HL-60 (cell line): Measurements from ENCODE around the gene GRIP2.

ENCODE experiments used
- DNase-seq, 2 experiments: peaks; one replicate each; pipeline ENCODE4 v3.0.0-alpha.2; 2010 to 2020; ENCODE audit warnings: low read depth in 1 of 2, low spot score in 1 of 2
- H3K27ac ChIP-seq: fragments of 250-450 bp; sonication (Bioruptor Pico); replicated peaks from 2 replicates; pipeline ENCODE4 v1.5.1; 2020; ENCODE audit warnings: mild to moderate bottlenecking, moderate library complexity
- H3K27me3 ChIP-seq: fragments of 250-450 bp; sonication (Bioruptor Pico); 2 replicates; pipeline ENCODE4 v1.5.1; 2021; ENCODE audit warnings: mild to moderate bottlenecking, moderate library complexity; ENCODE audit not compliant: insufficient read depth, poor library complexity, severe bottlenecking
- H3K4me3 ChIP-seq: replicated peaks from 2 replicates; pipeline ENCODE4 v1.5.1; 2011; ENCODE audit warnings: mild to moderate bottlenecking, control low read depth, low read length; ENCODE audit not compliant: insufficient read depth
- GABPA ChIP-seq: IDR thresholded peaks from 2 replicates; pipeline ENCODE4 v1.6.1; 2012; ENCODE audit warnings: low read depth
- POLR2AphosphoS5 ChIP-seq: IDR thresholded peaks from 2 replicates; pipeline ENCODE4 v1.6.1; 2012; ENCODE audit warnings: low read depth
- SPI1 ChIP-seq: IDR thresholded peaks from 2 replicates; pipeline ENCODE4 v1.6.1; 2012; ENCODE audit warnings: low read depth, mild to moderate bottlenecking, borderline replicate concordance
- TF ChIP-seq, protein P1 (sequence below): IDR thresholded peaks from one replicate; pipeline ENCODE4 v1.5.1; 2011; ENCODE audit warnings: low read length, control low read depth, inconsistent platforms; ENCODE audit not compliant: insufficient read depth
- TF ChIP-seq, protein P2 (sequence below): IDR thresholded peaks from 2 replicates; pipeline ENCODE4 v1.6.1; 2012; ENCODE audit warnings: low read depth; ENCODE audit not compliant: insufficient replicate concordance

GRIP2 gene

DNA sequence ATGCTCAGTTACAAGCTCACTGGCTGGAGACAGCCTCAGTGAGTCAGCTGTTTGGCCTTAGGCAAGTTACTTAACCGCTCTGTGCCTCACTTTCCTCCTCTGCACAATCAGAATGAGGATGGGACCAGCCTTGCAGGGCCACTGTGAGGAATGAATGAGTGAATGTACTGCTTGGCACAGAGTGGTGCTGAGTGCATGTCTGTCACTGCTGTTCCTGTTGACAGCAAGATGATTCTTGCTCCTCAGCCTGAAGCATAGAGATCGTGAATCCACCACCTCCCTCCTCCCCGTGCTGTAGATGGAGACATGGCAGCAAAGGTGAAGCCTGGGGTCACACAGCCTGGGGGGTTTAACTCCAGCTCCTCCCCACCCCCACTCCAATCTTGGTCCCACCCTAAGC lies 14.6 kb upstream of the GRIP2 start:
- TF ChIP-seq GABPA (no peak), POLR2AphosphoS5 (no peak), SPI1 (no peak)
- TF ChIP-seq, protein P1, sequence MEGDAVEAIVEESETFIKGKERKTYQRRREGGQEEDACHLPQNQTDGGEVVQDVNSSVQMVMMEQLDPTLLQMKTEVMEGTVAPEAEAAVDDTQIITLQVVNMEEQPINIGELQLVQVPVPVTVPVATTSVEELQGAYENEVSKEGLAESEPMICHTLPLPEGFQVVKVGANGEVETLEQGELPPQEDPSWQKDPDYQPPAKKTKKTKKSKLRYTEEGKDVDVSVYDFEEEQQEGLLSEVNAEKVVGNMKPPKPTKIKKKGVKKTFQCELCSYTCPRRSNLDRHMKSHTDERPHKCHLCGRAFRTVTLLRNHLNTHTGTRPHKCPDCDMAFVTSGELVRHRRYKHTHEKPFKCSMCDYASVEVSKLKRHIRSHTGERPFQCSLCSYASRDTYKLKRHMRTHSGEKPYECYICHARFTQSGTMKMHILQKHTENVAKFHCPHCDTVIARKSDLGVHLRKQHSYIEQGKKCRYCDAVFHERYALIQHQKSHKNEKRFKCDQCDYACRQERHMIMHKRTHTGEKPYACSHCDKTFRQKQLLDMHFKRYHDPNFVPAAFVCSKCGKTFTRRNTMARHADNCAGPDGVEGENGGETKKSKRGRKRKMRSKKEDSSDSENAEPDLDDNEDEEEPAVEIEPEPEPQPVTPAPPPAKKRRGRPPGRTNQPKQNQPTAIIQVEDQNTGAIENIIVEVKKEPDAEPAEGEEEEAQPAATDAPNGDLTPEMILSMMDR, result no peak
- TF ChIP-seq, protein P2, sequence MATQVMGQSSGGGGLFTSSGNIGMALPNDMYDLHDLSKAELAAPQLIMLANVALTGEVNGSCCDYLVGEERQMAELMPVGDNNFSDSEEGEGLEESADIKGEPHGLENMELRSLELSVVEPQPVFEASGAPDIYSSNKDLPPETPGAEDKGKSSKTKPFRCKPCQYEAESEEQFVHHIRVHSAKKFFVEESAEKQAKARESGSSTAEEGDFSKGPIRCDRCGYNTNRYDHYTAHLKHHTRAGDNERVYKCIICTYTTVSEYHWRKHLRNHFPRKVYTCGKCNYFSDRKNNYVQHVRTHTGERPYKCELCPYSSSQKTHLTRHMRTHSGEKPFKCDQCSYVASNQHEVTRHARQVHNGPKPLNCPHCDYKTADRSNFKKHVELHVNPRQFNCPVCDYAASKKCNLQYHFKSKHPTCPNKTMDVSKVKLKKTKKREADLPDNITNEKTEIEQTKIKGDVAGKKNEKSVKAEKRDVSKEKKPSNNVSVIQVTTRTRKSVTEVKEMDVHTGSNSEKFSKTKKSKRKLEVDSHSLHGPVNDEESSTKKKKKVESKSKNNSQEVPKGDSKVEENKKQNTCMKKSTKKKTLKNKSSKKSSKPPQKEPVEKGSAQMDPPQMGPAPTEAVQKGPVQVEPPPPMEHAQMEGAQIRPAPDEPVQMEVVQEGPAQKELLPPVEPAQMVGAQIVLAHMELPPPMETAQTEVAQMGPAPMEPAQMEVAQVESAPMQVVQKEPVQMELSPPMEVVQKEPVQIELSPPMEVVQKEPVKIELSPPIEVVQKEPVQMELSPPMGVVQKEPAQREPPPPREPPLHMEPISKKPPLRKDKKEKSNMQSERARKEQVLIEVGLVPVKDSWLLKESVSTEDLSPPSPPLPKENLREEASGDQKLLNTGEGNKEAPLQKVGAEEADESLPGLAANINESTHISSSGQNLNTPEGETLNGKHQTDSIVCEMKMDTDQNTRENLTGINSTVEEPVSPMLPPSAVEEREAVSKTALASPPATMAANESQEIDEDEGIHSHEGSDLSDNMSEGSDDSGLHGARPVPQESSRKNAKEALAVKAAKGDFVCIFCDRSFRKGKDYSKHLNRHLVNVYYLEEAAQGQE, result no peak
- no peak for DNase-seq
- no peak overlapping the region for H3K27ac ChIP-seq
- H3K27me3 ChIP-seq, result peaks cover 21% of the 10 kb centered on the region
- no peak overlapping the region for H3K4me3 ChIP-seq

DNA sequence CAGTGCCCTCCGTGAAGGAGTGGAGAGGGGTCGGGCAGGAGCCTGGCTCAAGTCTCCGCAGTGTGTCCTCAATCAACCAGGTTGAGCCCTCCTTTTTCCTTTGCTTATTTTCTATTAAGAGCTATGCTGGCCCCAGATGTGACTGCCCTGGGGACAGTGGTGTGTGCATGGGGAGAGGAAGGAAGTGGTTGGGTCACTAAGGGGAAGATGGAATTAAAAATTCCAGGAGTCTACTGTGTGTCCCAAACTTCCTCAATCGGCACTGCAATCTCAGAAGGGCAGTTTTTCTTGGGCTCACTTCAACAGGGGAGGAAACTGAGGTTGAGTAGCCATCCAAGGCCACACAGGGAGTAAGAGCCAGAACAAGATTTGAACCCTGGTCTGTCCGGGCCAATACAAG lies 13.7 kb upstream of the GRIP2 start:
- Histone ChIP-seq H3K27ac (no peak overlapping the region), H3K27me3 (peaks cover 21% of the 10 kb centered on the region), H3K4me3 (no peak overlapping the region)
- peak; percentile 38; the same call in 1 of the 2 replicates for TF ChIP-seq SPI1
- TF ChIP-seq, protein P2, result no peak
- DNase-seq, result no peak

DNA sequence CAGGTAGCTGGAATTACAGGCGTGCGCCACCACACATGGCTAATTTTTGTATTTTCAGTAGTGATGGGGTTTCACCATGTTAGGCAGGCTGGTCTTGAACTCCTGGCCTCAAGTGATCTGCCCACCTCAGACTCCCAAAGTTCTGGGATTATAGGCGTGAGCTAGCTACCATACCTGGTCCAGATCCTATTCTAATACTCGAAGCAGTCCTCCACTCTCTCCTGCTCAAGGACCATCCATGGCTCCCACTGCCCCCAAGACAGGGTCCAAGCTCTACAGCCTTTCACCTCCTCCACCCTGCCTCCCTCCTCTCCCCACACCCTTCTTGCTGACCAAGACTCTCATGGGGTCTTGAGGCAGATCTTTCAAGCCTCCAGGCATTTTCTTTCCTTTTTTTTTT lies 12.6 kb upstream of the GRIP2 start:
- no peak for TF ChIP-seq GABPA
- TF ChIP-seq SPI1, result no peak
- TF ChIP-seq, protein P1, result no peak
- no peak for TF ChIP-seq POLR2AphosphoS5
- TF ChIP-seq, protein P2, result no peak
- DNase-seq, result no peak
- Histone ChIP-seq H3K4me3 (no peak overlapping the region), H3K27me3 (peaks cover 21% of the 10 kb centered on the region), H3K27ac (no peak overlapping the region)
